GM23338 (cell line): ENCODE data around the gene SENP8. TPM values are rescaled to one million over a fixed set of nuclear protein-coding genes. Genes with fewer than 3 reads are reported as not detected.

ENCODE experiments used
- ATAC-seq: fragments of 200-7000 bp; cut with Tn5 transposase; 3 replicates; pipeline ENCODE4 v1.9.1; 2020
- DNase-seq: peaks from one replicate; pipeline ENCODE4 v3.0.0-alpha.2; 2015; ENCODE audit warnings: low spot score
- H2AFZ ChIP-seq: fragments of 200-600 bp; sonication (generic); 2 replicates; pipeline ENCODE4 v1.8.0; 2016; ENCODE audit warnings: antibody characterized with exemption, mild to moderate bottlenecking, moderate library complexity
- H3F3A ChIP-seq: fragments of 200-600 bp; sonication (generic); replicated peaks from 2 replicates; pipeline ENCODE4 v1.8.0; 2017; ENCODE audit warnings: antibody characterized with exemption, mixed run types, low read depth
- H3K27ac ChIP-seq: fragments of 200-600 bp; sonication (generic); 2 replicates; pipeline ENCODE4 v1.6.1; 2016; ENCODE audit warnings: low read depth
- H3K27me3 ChIP-seq: fragments of 200-600 bp; sonication (generic); 2 replicates; pipeline ENCODE4 v1.8.0; 2016; ENCODE audit warnings: mild to moderate bottlenecking, mixed run types, moderate library complexity; ENCODE audit not compliant: insufficient read depth
- H3K36me3 ChIP-seq: fragments of 200-600 bp; sonication (generic); 2 replicates; pipeline ENCODE4 v1.8.0; 2016; ENCODE audit warnings: mild to moderate bottlenecking; ENCODE audit not compliant: insufficient read depth
- H3K4me1 ChIP-seq: fragments of 200-600 bp; sonication (generic); 2 replicates; pipeline ENCODE4 v1.8.0; 2016; ENCODE audit warnings: mild to moderate bottlenecking, moderate library complexity; ENCODE audit not compliant: insufficient read depth
- H3K4me2 ChIP-seq: fragments of 200-600 bp; sonication (generic); 2 replicates; pipeline ENCODE4 v1.7.1; 2017; ENCODE audit warnings: mixed run types
- H3K4me3 ChIP-seq: fragments of 200-600 bp; sonication (generic); 2 replicates; pipeline ENCODE4 v1.6.1; 2016; ENCODE audit warnings: mixed run types
- H3K79me2 ChIP-seq: fragments of 200-600 bp; sonication (generic); replicated peaks from 2 replicates; pipeline ENCODE4 v1.8.0; 2017; ENCODE audit warnings: mild to moderate bottlenecking; ENCODE audit not compliant: insufficient read depth
- H3K9me2 ChIP-seq: fragments of 200-600 bp; sonication (generic); 2 replicates; pipeline ENCODE4 v1.8.0; 2017; ENCODE audit not compliant: insufficient read depth
- H4K20me1 ChIP-seq: fragments of 200-600 bp; sonication (generic); replicated peaks from 2 replicates; pipeline ENCODE4 v1.8.0; 2017; ENCODE audit warnings: mild to moderate bottlenecking; ENCODE audit not compliant: insufficient read depth
- H3K27ac Mint-ChIP-seq: 2 replicates; pipeline ENCODE4 v1.8.0; 2020; ENCODE audit warnings: inconsistent platforms, mild to moderate bottlenecking, moderate library complexity, mixed read lengths
- H3K27me3 Mint-ChIP-seq: 3 replicates; pipeline ENCODE4 v1.8.0; 2022; ENCODE audit warnings: low read depth, mild to moderate bottlenecking, moderate library complexity, mixed read lengths, inconsistent platforms; ENCODE audit not compliant: insufficient read depth, poor library complexity
- H3K36me3 Mint-ChIP-seq: 3 replicates; pipeline ENCODE4 v1.8.0; 2021; ENCODE audit warnings: low read depth, mild to moderate bottlenecking, inconsistent platforms, moderate library complexity, mixed read lengths
- H3K4me1 Mint-ChIP-seq: 3 replicates; pipeline ENCODE4 v1.8.0; 2020; ENCODE audit warnings: mild to moderate bottlenecking, inconsistent platforms, mixed read lengths
- H3K4me3 Mint-ChIP-seq: 3 replicates; pipeline ENCODE4 v1.8.0; 2021; ENCODE audit warnings: moderate library complexity, mild to moderate bottlenecking, inconsistent platforms, mixed read lengths
- H3K9me3 Mint-ChIP-seq: 3 replicates; pipeline ENCODE4 v1.8.0; 2020; ENCODE audit warnings: moderate library complexity, mild to moderate bottlenecking, inconsistent platforms, mixed read lengths
- CREB1 ChIP-seq: fragments of 250-450 bp; sonication (Bioruptor Pico); IDR thresholded peaks from 2 replicates; pipeline ENCODE4 v1.5.0; 2020; ENCODE audit warnings: low read depth, mild to moderate bottlenecking, moderate library complexity
- CTCF ChIP-seq, 2 experiments: fragments of 200-600 bp in 1 of 2; sonication (generic) in 1 of 2; conservative IDR thresholded peaks; 2 replicates each; pipeline versions ENCODE4 v1.5.1 to v1.6.1; 2016 to 2017; ENCODE audit warnings: antibody characterized with exemption in 2 of 2, low read depth in 2 of 2, mild to moderate bottlenecking in 2 of 2, moderate library complexity in 1 of 2
- ETS1 ChIP-seq: IDR thresholded peaks from 2 replicates; pipeline ENCODE4 v1.6.1; 2016; ENCODE audit warnings: antibody characterized with exemption
- EZH2 ChIP-seq: fragments of 200-600 bp; sonication (generic); IDR thresholded peaks from one replicate; pipeline ENCODE4 v1.8.0; 2017; ENCODE audit warnings: antibody characterized with exemption, mild to moderate bottlenecking, low read depth; ENCODE audit not compliant: unreplicated experiment
- EZH2phosphoT487 ChIP-seq: fragments of 200-600 bp; sonication (generic); IDR thresholded peaks from one replicate; pipeline ENCODE4 v1.8.1; 2018; ENCODE audit warnings: antibody characterized with exemption; ENCODE audit not compliant: unreplicated experiment
- JUNB ChIP-seq: IDR thresholded peaks from one replicate; pipeline ENCODE4 v1.6.1; 2016; ENCODE audit warnings: antibody characterized with exemption; ENCODE audit not compliant: unreplicated experiment
- NANOG ChIP-seq: IDR thresholded peaks from 2 replicates; pipeline ENCODE4 v1.6.1; 2016; ENCODE audit warnings: antibody characterized with exemption, borderline replicate concordance
- POLR2AphosphoS5 ChIP-seq: IDR thresholded peaks from 2 replicates; pipeline ENCODE4 v1.6.1; 2016; ENCODE audit warnings: antibody characterized with exemption, low read depth
- REST ChIP-seq: IDR thresholded peaks from one replicate; pipeline ENCODE4 v1.6.1; 2018; ENCODE audit warnings: antibody characterized with exemption; ENCODE audit not compliant: unreplicated experiment
- STAT1 ChIP-seq: IDR thresholded peaks from one replicate; pipeline ENCODE4 v1.6.1; 2016; ENCODE audit warnings: antibody characterized with exemption; ENCODE audit not compliant: unreplicated experiment
- ZNF114 ChIP-seq: fragments of 250-450 bp; sonication (Bioruptor Pico); IDR thresholded peaks from 2 replicates; pipeline ENCODE4 v1.5.0; 2020; ENCODE audit warnings: mild to moderate bottlenecking, moderate library complexity
- ZNF331 ChIP-seq: fragments of 250-450 bp; sonication (Bioruptor Pico); IDR thresholded peaks from 2 replicates; pipeline ENCODE4 v1.5.0; 2020; ENCODE audit warnings: low read depth, mild to moderate bottlenecking, moderate library complexity
- ZNF462 ChIP-seq: fragments of 250-450 bp; sonication (Bioruptor Pico); IDR thresholded peaks from 2 replicates; pipeline ENCODE4 v1.5.0; 2020; ENCODE audit warnings: mild to moderate bottlenecking, moderate library complexity
- polyA plus RNA-seq: library from polyadenylated mRNA; unstranded; fragments of >200 nt; fragmentation: Nextera tagmentation; extraction: Ambion mirVana; gene quantifications from 2 replicates; pipeline ENCODE4 v1.2.1, GENCODE V29; 2016
- total RNA-seq: library from RNA; depleted of rRNA; stranded (reverse); fragments of >200 nt; shearing (Covaris generic); gene quantifications from 2 replicates; pipeline ENCODE4 v1.2.3, GENCODE V29; 2014

Gene SENP8
- total and polyA plus RNA-seq, 2 experiments from 2014 or later, result 3.1 to 7.7 TPM

- H3K79me2 ChIP-seq, result peaks cover 64% of the 10 kb centered on the region
- no peak overlapping the region for H3K27ac ChIP-seq
- Mint-ChIP-seq H3K4me3 (no peak overlapping the region), H3K9me3 (no peaks in the 10 kb centered on the region), H3K27me3 (peaks cover 3% of the 10 kb centered on the region), H3K4me1 (peaks cover 11% of the 10 kb centered on the region), H3K36me3 (no peaks in the 10 kb centered on the region; the same call in 2 of the 3 replicates), H3K27ac (no peak overlapping the region)
- no peak overlapping the region for H2AFZ ChIP-seq
- ATAC-seq (no peak), DNase-seq (no peak)
- peaks cover 9% of the 10 kb centered on the region; the same call in 1 of the 2 replicates for H4K20me1 ChIP-seq
- H3K9me2 ChIP-seq, result no peaks in the 10 kb centered on the region
- H3K36me3 ChIP-seq, result no peaks in the 10 kb centered on the region
- no peak for TF ChIP-seq REST
- TF ChIP-seq POLR2AphosphoS5, result no peak
- no peak for TF ChIP-seq EZH2
- no peak for TF ChIP-seq ZNF114 (CRISPR knock-in tag)
- TF ChIP-seq STAT1, result no peak
- no peak for TF ChIP-seq ETS1
- TF ChIP-seq EZH2phosphoT487, result no peak
- no peak for TF ChIP-seq CREB1 (CRISPR knock-in tag)
- no peak for TF ChIP-seq ZNF331 (CRISPR knock-in tag)
- no peak for TF ChIP-seq NANOG
- no peak for TF ChIP-seq ZNF462
- no peak for TF ChIP-seq CTCF (conservative IDR thresholded peaks at IDR 0.05; ENCODE audit: low read depth in 2 of 2)
- no peak for TF ChIP-seq JUNB
- no peak overlapping the region for H3K4me2 ChIP-seq
- H3K27me3 ChIP-seq, result no peaks in the 10 kb centered on the region
- 0 out of 2 replicates have a peak, but pooled peaks cover 3% of the 10 kb centered on the region for H3K4me1 ChIP-seq
- H3F3A ChIP-seq, result no peaks in the 10 kb centered on the region
- no peak overlapping the region for H3K4me3 ChIP-seq
These were observed 4.7 kb upstream of the SENP8 start for GRCh38 chr15:72113347-72114031.
